Liver (tissue), 3 donors: ENCODE measurements around the gene IGF1.

Experiments
- EGR1 ChIP-seq, 2 donors: IDR thresholded peaks; 2 replicates each; pipeline ENCODE4 v1.6.1; 2016 to 2018; ENCODE audit warnings: antibody characterized with exemption in 2 of 2, low read depth in 2 of 2
- GABPA ChIP-seq, 2 donors: IDR thresholded peaks in 1 of 2; conservative IDR thresholded peaks in 1 of 2; 2 replicates each; pipeline ENCODE4 v1.6.1; 2016; ENCODE audit warnings: antibody characterized with exemption in 2 of 2, mild to moderate bottlenecking in 1 of 2, moderate library complexity in 1 of 2
- REST ChIP-seq: IDR thresholded peaks from 2 replicates; pipeline ENCODE4 v1.6.1; 2016; ENCODE audit warnings: antibody characterized with exemption, mild to moderate bottlenecking
- SP1 ChIP-seq: IDR thresholded peaks from 2 replicates; pipeline ENCODE4 v1.6.1; 2018; ENCODE audit warnings: antibody characterized with exemption, mild to moderate bottlenecking
- TF ChIP-seq, protein P1 (sequence below): fragments of 150-350 bp; IDR thresholded peaks from 2 replicates; pipeline ENCODE4 v1.5.1; 2017; ENCODE audit warnings: improper control_type of control experiment, low read depth, low read length; ENCODE audit not compliant: missing input control
- donor health status: healthy.
- donor health status: healthy.

GRCh38 chr12:102356690-102357089, 123.7 kb downstream of the IGF1 start:
- TF ChIP-seq, protein P1, sequence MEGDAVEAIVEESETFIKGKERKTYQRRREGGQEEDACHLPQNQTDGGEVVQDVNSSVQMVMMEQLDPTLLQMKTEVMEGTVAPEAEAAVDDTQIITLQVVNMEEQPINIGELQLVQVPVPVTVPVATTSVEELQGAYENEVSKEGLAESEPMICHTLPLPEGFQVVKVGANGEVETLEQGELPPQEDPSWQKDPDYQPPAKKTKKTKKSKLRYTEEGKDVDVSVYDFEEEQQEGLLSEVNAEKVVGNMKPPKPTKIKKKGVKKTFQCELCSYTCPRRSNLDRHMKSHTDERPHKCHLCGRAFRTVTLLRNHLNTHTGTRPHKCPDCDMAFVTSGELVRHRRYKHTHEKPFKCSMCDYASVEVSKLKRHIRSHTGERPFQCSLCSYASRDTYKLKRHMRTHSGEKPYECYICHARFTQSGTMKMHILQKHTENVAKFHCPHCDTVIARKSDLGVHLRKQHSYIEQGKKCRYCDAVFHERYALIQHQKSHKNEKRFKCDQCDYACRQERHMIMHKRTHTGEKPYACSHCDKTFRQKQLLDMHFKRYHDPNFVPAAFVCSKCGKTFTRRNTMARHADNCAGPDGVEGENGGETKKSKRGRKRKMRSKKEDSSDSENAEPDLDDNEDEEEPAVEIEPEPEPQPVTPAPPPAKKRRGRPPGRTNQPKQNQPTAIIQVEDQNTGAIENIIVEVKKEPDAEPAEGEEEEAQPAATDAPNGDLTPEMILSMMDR, result no peak
- no peak for TF ChIP-seq GABPA (IDR thresholded peaks at IDR 0.05 in 1 of 2, conservative IDR thresholded peaks at IDR 0.05 in 1 of 2)
- TF ChIP-seq EGR1 (IDR thresholded peaks at IDR 0.05; ENCODE audit: low read depth in 2 of 2), result no peak
- TF ChIP-seq REST, result no peak
- TF ChIP-seq SP1, result no peak
